ENCODE measurements around the gene WBP2. TPM values are rescaled to one million over a fixed set of nuclear protein-coding genes. Genes with fewer than 3 reads are reported as not detected.

WBP2 gene
- total and polyA plus RNA-seq, 9 of the 15 experiments (the other 6 are each of a cell fraction or from before 2014, with no cell fraction given): 2.2 to 74.3 (median 20.0) TPM

- TF ChIP-seq, protein P1, sequence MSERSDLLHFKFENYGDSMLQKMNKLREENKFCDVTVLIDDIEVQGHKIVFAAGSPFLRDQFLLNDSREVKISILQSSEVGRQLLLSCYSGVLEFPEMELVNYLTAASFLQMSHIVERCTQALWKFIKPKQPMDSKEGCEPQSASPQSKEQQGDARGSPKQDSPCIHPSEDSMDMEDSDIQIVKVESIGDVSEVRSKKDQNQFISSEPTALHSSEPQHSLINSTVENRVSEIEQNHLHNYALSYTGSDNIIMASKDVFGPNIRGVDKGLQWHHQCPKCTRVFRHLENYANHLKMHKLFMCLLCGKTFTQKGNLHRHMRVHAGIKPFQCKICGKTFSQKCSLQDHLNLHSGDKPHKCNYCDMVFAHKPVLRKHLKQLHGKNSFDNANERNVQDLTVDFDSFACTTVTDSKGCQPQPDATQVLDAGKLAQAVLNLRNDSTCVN (CRISPR knock-in tag; IDR thresholded peaks at IDR 0.05): 0 out of 2 replicates have a peak, but pooled peaks have one; percentile 31
- TF ChIP-seq HMGN3 (IDR thresholded peaks at IDR 0.05; ENCODE audit: borderline replicate concordance, extremely low read depth, insufficient read length, low read depth, low read length) (no peak), ZBTB8A (IDR thresholded peaks at IDR 0.05; ENCODE audit: partially characterized antibody) (no peak), ZSCAN29 (IDR thresholded peaks at IDR 0.05) (no peak), FOXJ3 (CRISPR knock-in tag; IDR thresholded peaks at IDR 0.05) (no peak), ZNF583 (CRISPR knock-in tag; IDR thresholded peaks at IDR 0.05) (0 out of 2 replicates have a peak, but pooled peaks have one; percentile 21), ETV6 (IDR thresholded peaks at IDR 0.05; ENCODE audit: borderline replicate concordance in 1 of 2, low read depth in 2 of 2, low read length in 1 of 2) (no peak), ETV6 (CRISPR knock-in tag; IDR thresholded peaks at IDR 0.05; ENCODE audit: borderline replicate concordance) (no peak), PPARD (CRISPR knock-in tag; IDR thresholded peaks at IDR 0.05) (no peak), RBBP5 (IDR thresholded peaks at IDR 0.05; ENCODE audit: borderline replicate concordance, insufficient read depth, low read length, poor library complexity, severe bottlenecking) (no peak), HNRNPLL (IDR thresholded peaks at IDR 0.05; ENCODE audit: low read depth, low read length, poor library complexity, severe bottlenecking) (no peak), ARHGAP35 (IDR thresholded peaks at IDR 0.05; ENCODE audit: partially characterized antibody) (no peak), CEBPG (CRISPR knock-in tag; IDR thresholded peaks at IDR 0.05) (no peak), CEBPG (tag; conservative IDR thresholded peaks at IDR 0.05 in 1 of 2, IDR thresholded peaks at IDR 0.05 in 1 of 2) (no peak), LCOR (CRISPR knock-in tag; IDR thresholded peaks at IDR 0.05) (no peak), NR0B1 (IDR thresholded peaks at IDR 0.05; ENCODE audit: partially characterized antibody) (no peak), MYBL2 (IDR thresholded peaks at IDR 0.05; ENCODE audit: low read depth) (no peak), MYBL2 (CRISPR knock-in tag; IDR thresholded peaks at IDR 0.05; ENCODE audit: borderline replicate concordance) (no peak)
- TF ChIP-seq, protein P2, sequence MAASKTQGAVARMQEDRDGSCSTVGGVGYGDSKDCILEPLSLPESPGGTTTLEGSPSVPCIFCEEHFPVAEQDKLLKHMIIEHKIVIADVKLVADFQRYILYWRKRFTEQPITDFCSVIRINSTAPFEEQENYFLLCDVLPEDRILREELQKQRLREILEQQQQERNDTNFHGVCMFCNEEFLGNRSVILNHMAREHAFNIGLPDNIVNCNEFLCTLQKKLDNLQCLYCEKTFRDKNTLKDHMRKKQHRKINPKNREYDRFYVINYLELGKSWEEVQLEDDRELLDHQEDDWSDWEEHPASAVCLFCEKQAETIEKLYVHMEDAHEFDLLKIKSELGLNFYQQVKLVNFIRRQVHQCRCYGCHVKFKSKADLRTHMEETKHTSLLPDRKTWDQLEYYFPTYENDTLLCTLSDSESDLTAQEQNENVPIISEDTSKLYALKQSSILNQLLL (CRISPR knock-in tag; IDR thresholded peaks at IDR 0.05; ENCODE audit: borderline replicate concordance): no peak
- TF ChIP-seq, protein P3, sequence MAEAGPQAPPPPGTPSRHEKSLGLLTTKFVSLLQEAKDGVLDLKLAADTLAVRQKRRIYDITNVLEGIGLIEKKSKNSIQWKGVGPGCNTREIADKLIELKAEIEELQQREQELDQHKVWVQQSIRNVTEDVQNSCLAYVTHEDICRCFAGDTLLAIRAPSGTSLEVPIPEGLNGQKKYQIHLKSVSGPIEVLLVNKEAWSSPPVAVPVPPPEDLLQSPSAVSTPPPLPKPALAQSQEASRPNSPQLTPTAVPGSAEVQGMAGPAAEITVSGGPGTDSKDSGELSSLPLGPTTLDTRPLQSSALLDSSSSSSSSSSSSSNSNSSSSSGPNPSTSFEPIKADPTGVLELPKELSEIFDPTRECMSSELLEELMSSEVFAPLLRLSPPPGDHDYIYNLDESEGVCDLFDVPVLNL (CRISPR knock-in tag; IDR thresholded peaks at IDR 0.05; ENCODE audit: low read depth): no peak
- TF ChIP-seq, protein P4, sequence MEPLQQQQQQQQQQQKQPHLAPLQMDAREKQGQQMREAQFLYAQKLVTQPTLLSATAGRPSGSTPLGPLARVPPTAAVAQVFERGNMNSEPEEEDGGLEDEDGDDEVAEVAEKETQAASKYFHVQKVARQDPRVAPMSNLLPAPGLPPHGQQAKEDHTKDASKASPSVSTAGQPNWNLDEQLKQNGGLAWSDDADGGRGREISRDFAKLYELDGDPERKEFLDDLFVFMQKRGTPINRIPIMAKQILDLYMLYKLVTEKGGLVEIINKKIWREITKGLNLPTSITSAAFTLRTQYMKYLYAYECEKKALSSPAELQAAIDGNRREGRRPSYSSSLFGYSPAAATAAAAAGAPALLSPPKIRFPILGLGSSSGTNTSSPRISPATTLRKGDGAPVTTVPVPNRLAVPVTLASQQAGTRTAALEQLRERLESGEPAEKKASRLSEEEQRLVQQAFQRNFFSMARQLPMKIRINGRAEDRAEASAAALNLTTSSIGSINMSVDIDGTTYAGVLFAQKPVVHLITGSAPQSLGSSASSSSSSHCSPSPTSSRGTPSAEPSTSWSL (CRISPR knock-in tag; IDR thresholded peaks at IDR 0.05; ENCODE audit: borderline replicate concordance): no peak
Observed at GRCh38 chr17:75808905-75809621, 46.1 kb downstream of the WBP2 start (continued).

All from K562 (cell line).